Endothelial cell of umbilical vein (primary cell): ENCODE data around the gene ZFP57. TPM values are rescaled to one million over a fixed set of nuclear protein-coding genes. Genes with fewer than 3 reads are reported as not detected.

Source experiments
- BruUV-seq: library from RNA; stranded (reverse); fragments of 400-500 nt; replicated peaks from 2 replicates; lab custom pipeline; 2021; lab: Mats Ljungman, UMichigan
- CTCF ChIA-PET: fragments of 300-600, 350-600 bp; sonication (Branson Sonifier 250); formaldehyde crosslinking; loops from one replicate; lab custom pipeline; 2021; ENCODE audit warnings: antibody characterized with exemption, inconsistent platforms; lab: Charles Lee
- POLR2A ChIA-PET: fragments of 300-600, 350-600 bp; sonication (Branson Sonifier 250); formaldehyde crosslinking; loops from one replicate; lab custom pipeline; 2021; ENCODE audit warnings: antibody characterized with exemption, inconsistent platforms; lab: Charles Lee
- DNase-seq: peaks from one replicate; pipeline ENCODE4 v3.0.0-alpha.2; 2011; ENCODE audit warnings: low read depth, low spot score
- FAIRE-seq: peaks from 2 replicates; lab custom pipeline; 2011; peaks lifted over from hg19 to GRCh38; lab: Jason Lieb, UNC
- H2AFZ ChIP-seq: 2 replicates; pipeline ENCODE4 v1.6.0; 2012; ENCODE audit warnings: low read depth, low read length, control low read depth, inconsistent platforms
- H3K27ac ChIP-seq: 2 replicates; pipeline ENCODE4 v1.5.1; 2011; ENCODE audit warnings: low read depth, mild to moderate bottlenecking, control low read depth, low read length, moderate library complexity; ENCODE audit not compliant: insufficient read depth
- H3K27me3 ChIP-seq, 2 experiments: 2 replicates each; pipeline versions ENCODE4 v1.6.0 to v1.6.1; 2011; ENCODE audit warnings: low read length in 2 of 2, mixed read lengths in 1 of 2; ENCODE audit not compliant: control insufficient read depth in 2 of 2, insufficient read depth in 2 of 2
- H3K36me3 ChIP-seq, 2 experiments: 2 replicates in 1 of 2; 3 replicates in 1 of 2; pipeline ENCODE4 v1.5.1; 2011; ENCODE audit warnings: low read length in 2 of 2, mild to moderate bottlenecking in 1 of 2, moderate library complexity in 1 of 2; ENCODE audit not compliant: control insufficient read depth in 2 of 2, insufficient read depth in 2 of 2; ENCODE audit errors: extremely low read depth in 1 of 2
- H3K4me1 ChIP-seq: 3 replicates; pipeline ENCODE4 v1.5.1; 2011; ENCODE audit warnings: mild to moderate bottlenecking, low read length; ENCODE audit not compliant: control insufficient read depth, insufficient read depth; ENCODE audit errors: extremely low read depth
- H3K4me2 ChIP-seq: 2 replicates; pipeline ENCODE4 v1.6.1; 2011; ENCODE audit warnings: low read length, control low read depth, mixed read lengths; ENCODE audit not compliant: insufficient read depth
- H3K4me3 ChIP-seq, 3 experiments: fragments of 200-600 bp in 1 of 3; sonication (generic), shearing (Covaris generic) in 1 of 3; replicated peaks in 1 of 3; 2 replicates each; pipeline ENCODE4 v1.5.1; 2011 to 2016; ENCODE audit warnings: control low read depth in 3 of 3, low read length in 3 of 3, mild to moderate bottlenecking in 2 of 3, inconsistent platforms in 1 of 3, low read depth in 1 of 3, moderate library complexity in 1 of 3; ENCODE audit not compliant: insufficient read depth in 1 of 3
- H3K79me2 ChIP-seq: 2 replicates; pipeline ENCODE4 v1.6.0; 2012; ENCODE audit warnings: low read length, inconsistent platforms; ENCODE audit not compliant: control insufficient read depth, insufficient read depth
- H3K9ac ChIP-seq: replicated peaks from 2 replicates; pipeline ENCODE3; 2011; ENCODE audit warnings: low read length, control low read depth; ENCODE audit not compliant: insufficient read depth; ENCODE audit errors: extremely low read depth
- H3K9me1 ChIP-seq: replicated peaks from 3 replicates; pipeline ENCODE4 v1.6.0; 2011; ENCODE audit warnings: mild to moderate bottlenecking, low read length; ENCODE audit not compliant: control insufficient read depth, insufficient read depth; ENCODE audit errors: extremely low read depth
- H3K9me3 ChIP-seq: replicated peaks from 2 replicates; pipeline ENCODE4 v1.5.1; 2012; ENCODE audit warnings: low read length, inconsistent platforms; ENCODE audit not compliant: control insufficient read depth, insufficient read depth
- H4K20me1 ChIP-seq: replicated peaks from 2 replicates; pipeline ENCODE3; 2011; ENCODE audit warnings: mild to moderate bottlenecking, low read length; ENCODE audit not compliant: control insufficient read depth, insufficient read depth; ENCODE audit errors: extremely low read depth
- EZH2 ChIP-seq: IDR thresholded peaks from 2 replicates; pipeline ENCODE4 v1.6.1; 2012; ENCODE audit warnings: borderline replicate concordance, low read depth, mild to moderate bottlenecking, moderate library complexity, low read length, inconsistent platforms; ENCODE audit not compliant: severe bottlenecking
- FOS ChIP-seq: IDR thresholded peaks from 2 replicates; pipeline ENCODE4 v1.6.1; 2011; ENCODE audit warnings: mild to moderate bottlenecking, low read length, moderate library complexity, borderline replicate concordance; ENCODE audit not compliant: insufficient read depth
- GATA2 ChIP-seq: IDR thresholded peaks from 2 replicates; pipeline ENCODE4 v1.7.0; 2011; ENCODE audit warnings: low read depth, mild to moderate bottlenecking, moderate library complexity, mixed read lengths, low read length; ENCODE audit not compliant: insufficient read length, insufficient read depth
- JUN ChIP-seq: IDR thresholded peaks from 2 replicates; pipeline ENCODE4 v1.6.1; 2011; ENCODE audit warnings: borderline replicate concordance, low read depth; ENCODE audit not compliant: insufficient read length, insufficient read depth
- MYC ChIP-seq: IDR thresholded peaks from one replicate; pipeline ENCODE4 v1.6.1; 2011; ENCODE audit warnings: mild to moderate bottlenecking, low read depth, low read length
- POLR2A ChIP-seq: IDR thresholded peaks from 2 replicates; pipeline ENCODE4 v1.6.1; 2012; ENCODE audit warnings: low read depth, mild to moderate bottlenecking, control low read depth, low read length
- POLR2AphosphoS5 ChIP-seq: IDR thresholded peaks from 2 replicates; pipeline ENCODE4 v1.6.1; 2012; ENCODE audit warnings: low read depth, mild to moderate bottlenecking, control low read depth, low read length, moderate library complexity; ENCODE audit not compliant: insufficient read depth
- dilution Hi-C: fragments of 300-500 bp; cut with MboI; formaldehyde crosslinking; loops from one replicate; pipeline ENCODE4 v1.15.0; 2019; ENCODE audit warnings: low sequenced_read_pairs; ENCODE audit not compliant: extremely low pct_ligation_motif_present
- intact Hi-C: fragments of 100-400 bp; cut with micrococcal nuclease; formaldehyde crosslinking; loops from one replicate; pipeline ENCODE4 v1.10.0; 2022
- polyA plus RNA-seq, 4 experiments: library from polyadenylated mRNA; depleted of rRNA in 3 of 4; stranded (reverse) in 3 of 4; unstranded in 1 of 4; fragments of >200 nt; gene quantifications; 2 replicates each; pipeline versions ENCODE4 v1.2.1 to v1.2.3, GENCODE V29; 2011 to 2012; ENCODE audit warnings: missing spikeins in 1 of 4
- total RNA-seq: library from RNA; stranded (reverse); gene quantifications from 2 replicates; pipeline ENCODE4 v1.2.3, GENCODE V29; 2021
- TF ChIP-seq, protein P1 (sequence below), 2 donors: IDR thresholded peaks; 1 replicate in 1 of 2; 2 replicates in 1 of 2; pipeline ENCODE4 v1.5.1; 2011; ENCODE audit warnings: low read length in 2 of 2, mild to moderate bottlenecking in 2 of 2, moderate library complexity in 2 of 2, control low read depth in 1 of 2, inconsistent platforms in 1 of 2, low read depth in 1 of 2; ENCODE audit not compliant: insufficient read depth in 1 of 2; ENCODE audit errors: extremely low read depth in 1 of 2
- TF ChIP-seq, protein P2 (sequence below): IDR thresholded peaks from 2 replicates; pipeline ENCODE4 v1.6.1; 2011; ENCODE audit not compliant: insufficient read depth, insufficient read length

ZFP57 gene
- total and polyA plus RNA-seq, 2 donors (not counting 3 experiments of a cell fraction or from before 2014, with no cell fraction given) = 0.07 TPM; not detected in 1

DNA sequence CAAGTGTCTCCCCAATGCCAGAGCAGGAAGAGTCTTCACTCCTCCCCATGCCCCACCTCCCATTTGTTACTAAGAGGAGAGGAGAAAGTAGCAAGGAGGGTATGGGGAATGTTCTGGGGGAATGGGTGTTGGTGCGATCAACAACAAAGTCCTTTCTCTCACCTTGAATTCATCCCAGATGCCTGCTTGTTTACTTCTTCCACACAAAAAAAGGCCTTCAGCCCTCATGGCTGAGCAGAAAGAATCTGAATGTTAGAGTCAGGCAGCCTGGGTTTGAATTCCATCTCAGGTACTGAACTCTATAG, 14.2 kb downstream of the ZFP57 start:
- H2AFZ ChIP-seq = no peak overlapping the region
- CTCF ChIA-PET = interaction anchor here (1.4 to 6.6 kb wide), 5 partner anchors 9 to 30 kb away, joined by 3 to 84 read pairs (median 11); no protein-coding TSS in a partner anchor

More for the DNA sequence above, 14.2 kb downstream of the ZFP57 start:
- Histone ChIP-seq H3K27ac (no peak overlapping the region), H3K9me3 (no peaks in the 10 kb centered on the region), H3K4me1 (no peaks in the 10 kb centered on the region), H4K20me1 (no peaks in the 10 kb centered on the region), H3K27me3 (peaks cover 13 to 22% of the 10 kb centered on the region in 2 experiments), H3K4me2 (no peak overlapping the region), H3K79me2 (no peaks in the 10 kb centered on the region), H3K9me1 (no peaks in the 10 kb centered on the region), H3K4me3 (no peak overlapping the region), H3K9ac (no peak overlapping the region), H3K36me3 (no peaks in the 10 kb centered on the region)
- TF ChIP-seq POLR2AphosphoS5 = no peak
- TF ChIP-seq MYC = no peak
- TF ChIP-seq EZH2 = no peak
- TF ChIP-seq FOS = no peak
- TF ChIP-seq, protein P1, sequence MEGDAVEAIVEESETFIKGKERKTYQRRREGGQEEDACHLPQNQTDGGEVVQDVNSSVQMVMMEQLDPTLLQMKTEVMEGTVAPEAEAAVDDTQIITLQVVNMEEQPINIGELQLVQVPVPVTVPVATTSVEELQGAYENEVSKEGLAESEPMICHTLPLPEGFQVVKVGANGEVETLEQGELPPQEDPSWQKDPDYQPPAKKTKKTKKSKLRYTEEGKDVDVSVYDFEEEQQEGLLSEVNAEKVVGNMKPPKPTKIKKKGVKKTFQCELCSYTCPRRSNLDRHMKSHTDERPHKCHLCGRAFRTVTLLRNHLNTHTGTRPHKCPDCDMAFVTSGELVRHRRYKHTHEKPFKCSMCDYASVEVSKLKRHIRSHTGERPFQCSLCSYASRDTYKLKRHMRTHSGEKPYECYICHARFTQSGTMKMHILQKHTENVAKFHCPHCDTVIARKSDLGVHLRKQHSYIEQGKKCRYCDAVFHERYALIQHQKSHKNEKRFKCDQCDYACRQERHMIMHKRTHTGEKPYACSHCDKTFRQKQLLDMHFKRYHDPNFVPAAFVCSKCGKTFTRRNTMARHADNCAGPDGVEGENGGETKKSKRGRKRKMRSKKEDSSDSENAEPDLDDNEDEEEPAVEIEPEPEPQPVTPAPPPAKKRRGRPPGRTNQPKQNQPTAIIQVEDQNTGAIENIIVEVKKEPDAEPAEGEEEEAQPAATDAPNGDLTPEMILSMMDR (IDR thresholded peaks at IDR 0.05; ENCODE audit: extremely low read depth in 1 of 2, insufficient read depth in 1 of 2, low read depth in 1 of 2, low read length in 2 of 2) = no peak
- TF ChIP-seq JUN = no peak
- TF ChIP-seq, protein P2, sequence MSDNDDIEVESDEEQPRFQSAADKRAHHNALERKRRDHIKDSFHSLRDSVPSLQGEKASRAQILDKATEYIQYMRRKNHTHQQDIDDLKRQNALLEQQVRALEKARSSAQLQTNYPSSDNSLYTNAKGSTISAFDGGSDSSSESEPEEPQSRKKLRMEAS = no peak
- no peak for TF ChIP-seq POLR2A
- no peak for TF ChIP-seq GATA2
- intact Hi-C loops (no loop called here), dilution Hi-C loops (no loop called here)
- BruUV-seq = no TSS peak
- POLR2A ChIA-PET = interaction anchor here (0.6 kb wide), 1 partner anchor 32 kb away, joined by 3 read pairs; no protein-coding TSS in a partner anchor
- no peak for FAIRE-seq
- no peak for DNase-seq
